ENCODE data around the gene PSMD13. TPM values are rescaled to one million over a fixed set of nuclear protein-coding genes. Genes with fewer than 3 reads are reported as not detected.
"Not testable (repeated sequence)": the region's sequence is repeated elsewhere in the genome, so short reads cannot be mapped to it uniquely, and the experiment has no call there.

Gene PSMD13
- polyA plus RNA-seq, 1 donor: 90.1 TPM

DNA sequence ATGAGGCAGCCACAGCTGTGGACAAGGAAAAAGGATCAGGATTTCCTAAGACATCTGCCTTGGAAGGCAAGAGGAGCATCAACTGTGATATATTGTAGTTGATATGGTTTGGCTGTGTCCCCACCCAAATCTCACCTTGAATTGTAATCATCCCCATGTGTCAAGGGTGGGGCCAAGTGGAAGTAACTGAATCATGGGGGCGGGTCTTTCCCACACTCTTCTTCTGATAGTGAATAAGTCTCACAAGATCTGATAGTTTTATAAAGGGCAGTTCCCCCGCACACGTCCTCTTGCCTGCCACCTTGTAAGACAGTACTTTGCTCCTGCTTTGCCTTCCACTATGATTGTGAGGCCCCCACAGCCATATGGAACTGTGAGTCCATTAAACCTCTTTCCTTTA is 19.1 kb upstream of the PSMD13 start:
- no peak for DNase-seq (ENCODE audit: low read depth)

DNA sequence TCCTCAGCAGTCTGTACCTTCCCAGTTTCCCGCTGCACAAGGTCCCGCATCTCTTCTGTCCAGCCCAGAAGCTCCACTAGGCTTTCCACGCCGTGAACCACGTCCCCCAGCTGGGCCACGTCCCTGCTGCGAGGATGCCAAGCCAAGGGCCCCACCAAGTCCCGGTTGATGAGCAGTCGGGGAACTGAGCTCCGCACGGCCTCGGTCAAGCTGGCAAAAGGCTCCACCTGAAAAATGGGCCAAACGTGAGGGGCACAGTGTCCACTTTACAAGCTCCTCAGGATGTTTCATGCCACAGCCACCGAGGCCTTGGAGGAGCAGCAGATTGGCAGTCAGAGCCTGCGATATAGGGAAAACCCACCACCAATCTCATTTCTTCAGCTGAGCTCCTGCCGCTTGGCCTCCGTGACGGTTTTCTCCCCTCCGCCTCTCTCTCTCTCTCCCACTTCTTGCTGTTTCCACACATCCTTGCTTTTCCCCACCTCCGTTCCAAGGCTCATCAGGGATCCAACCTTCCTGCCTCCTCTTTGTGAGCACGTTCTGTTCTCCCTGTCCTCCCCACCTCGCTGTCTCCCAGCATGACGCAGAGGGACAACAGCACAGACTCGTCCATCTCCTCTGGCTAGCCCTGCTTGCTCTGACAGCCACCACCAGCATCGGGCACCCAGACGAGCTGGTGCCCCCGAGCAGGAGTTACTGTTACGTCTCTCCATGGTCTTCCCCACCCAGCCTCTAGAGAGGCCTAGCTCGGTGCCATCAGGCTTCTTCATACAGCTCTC is 17.8 kb upstream of the PSMD13 start:
- no peak for DNase-seq (ENCODE audit: low read depth)

DNA sequence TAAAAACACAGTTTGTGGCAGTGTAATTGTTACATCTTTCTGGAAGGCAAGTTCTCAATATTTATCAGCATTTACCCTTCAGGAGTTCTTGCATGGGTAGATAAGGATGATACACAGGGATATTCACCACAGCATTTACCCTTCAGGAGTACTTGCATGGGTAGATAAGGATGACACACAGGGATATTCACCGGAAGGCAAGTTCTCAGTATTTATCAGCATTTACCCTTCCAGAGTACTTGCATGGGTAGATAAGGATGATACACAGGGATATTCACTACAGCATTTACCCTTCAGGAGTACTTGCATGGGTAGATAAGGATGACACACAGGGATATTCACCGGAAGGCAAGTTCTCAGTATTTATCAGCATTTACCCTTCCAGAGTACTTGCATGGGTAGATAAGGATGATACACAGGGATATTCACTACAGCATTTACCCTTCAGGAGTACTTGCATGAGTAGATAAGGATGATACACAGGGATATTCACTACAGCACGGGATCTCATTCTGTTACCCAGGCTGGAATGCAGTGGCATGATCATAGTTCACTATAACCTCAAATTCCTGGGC is 16.0 kb upstream of the PSMD13 start:
- DNase-seq (ENCODE audit: low read depth): not testable (repeated sequence)

DNA sequence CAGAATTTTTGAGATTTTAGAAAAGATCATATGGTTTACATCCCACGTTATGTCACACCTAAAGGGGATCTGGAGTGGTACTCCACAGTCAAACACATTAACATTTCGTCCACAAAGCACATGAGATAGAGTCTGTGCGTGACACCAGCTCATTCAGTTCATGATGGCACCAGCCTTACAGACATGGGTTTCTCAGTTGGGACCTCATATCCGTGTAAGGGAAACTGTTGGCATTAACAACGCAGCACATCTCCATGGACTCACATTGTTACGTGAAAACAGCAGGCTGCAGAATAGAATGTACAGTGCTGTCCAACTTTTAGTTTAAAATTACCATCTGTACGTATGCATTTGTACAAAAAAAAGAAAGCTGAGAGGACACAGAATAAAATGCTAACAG is 15.2 kb upstream of the PSMD13 start:
- DNase-seq (ENCODE audit: low read depth): no peak

DNA sequence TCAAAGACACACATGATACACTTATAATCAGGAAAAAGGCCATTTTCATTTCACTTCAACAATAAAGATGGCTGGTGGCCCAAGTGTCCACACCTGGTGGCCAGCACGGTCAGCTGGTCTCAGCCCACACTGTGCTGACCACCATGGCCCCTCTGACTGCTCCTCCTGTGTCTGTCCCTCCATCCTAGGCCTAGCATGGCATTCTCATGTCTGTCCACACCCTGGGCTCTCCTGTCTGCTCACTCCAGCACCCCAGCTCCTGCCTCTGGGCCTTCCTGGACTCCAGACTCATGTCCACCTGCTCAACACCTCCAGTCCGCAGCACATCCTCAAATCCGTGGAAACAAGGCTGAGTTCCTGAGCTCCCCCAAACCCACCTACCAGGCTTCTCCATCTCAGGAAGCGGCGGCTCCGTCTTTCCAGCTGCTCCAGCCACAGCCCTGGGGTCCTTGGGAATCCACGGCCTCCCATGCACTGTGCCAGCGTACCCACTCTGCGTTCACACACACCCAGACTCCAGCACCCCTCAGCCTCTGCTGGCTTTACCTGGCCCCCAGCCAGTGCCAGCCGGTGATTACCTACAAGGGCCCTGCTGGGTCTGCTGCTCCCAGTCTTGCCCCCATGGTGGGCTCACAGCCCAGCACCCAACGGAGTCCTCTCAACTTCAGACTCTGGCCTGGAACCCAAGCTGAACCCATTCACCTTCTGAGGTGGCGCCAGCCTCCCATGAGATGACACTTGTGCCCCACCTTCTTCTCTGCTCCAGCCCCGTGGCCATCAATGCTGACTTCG is 14.6 kb upstream of the PSMD13 start:
- no peak for DNase-seq (ENCODE audit: low read depth)

DNA sequence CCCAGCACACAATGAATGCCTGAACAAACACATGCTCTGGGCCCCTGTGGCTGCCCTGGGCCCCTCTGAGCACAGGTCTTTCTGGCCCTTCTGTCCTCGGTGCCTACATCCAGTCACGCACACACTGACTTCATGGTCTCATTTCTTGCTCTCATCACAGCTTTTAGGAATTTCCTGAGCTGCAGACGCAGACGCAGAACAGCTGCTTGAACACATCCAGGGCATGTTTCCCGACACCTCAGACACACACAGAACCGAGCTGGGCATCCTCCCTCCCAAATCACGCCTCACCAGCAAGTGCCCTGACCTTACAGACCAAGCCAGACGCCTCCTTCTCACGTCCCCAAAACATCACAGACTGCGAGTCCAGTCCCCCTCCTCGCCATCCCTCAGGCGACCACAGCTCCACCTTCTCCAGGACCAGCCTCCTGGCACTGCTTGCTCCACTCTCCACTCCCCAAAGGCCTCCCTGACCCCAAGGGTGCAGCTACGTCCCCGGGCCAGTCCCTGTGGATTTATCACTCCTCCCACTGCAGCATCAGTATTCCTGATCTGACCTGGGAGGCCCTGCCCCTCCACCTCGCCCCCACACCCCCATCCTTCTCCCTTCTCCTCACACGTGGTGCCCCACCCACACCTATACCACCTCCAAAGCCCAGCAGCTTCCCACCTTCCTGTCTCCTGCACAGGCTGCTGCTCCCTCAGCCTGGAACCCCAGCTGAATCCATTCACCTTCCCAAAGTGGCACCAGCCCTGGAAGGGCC is 13.6 kb upstream of the PSMD13 start:
- DNase-seq (ENCODE audit: low read depth): no peak

DNA sequence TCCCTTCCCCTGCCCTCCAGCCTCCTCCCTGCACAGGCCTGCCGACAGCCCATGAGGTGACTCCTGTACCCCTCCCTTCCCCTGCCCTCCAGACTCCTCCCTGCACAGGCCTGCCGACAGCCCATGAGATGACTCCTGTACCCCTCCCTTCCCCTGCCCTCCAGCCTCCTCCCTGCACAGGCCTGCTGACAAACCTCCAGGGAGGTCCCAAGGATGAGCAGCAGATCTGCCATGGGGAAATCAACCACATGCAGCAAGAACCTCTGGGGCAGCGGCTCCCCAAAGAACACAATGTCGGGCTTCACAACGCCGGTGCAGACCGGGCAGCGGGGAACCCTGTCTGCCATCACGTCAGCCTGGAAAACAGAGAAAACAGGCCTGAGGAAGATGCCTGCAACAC is 12.9 kb upstream of the PSMD13 start:
- DNase-seq (ENCODE audit: low read depth): no peak

DNA sequence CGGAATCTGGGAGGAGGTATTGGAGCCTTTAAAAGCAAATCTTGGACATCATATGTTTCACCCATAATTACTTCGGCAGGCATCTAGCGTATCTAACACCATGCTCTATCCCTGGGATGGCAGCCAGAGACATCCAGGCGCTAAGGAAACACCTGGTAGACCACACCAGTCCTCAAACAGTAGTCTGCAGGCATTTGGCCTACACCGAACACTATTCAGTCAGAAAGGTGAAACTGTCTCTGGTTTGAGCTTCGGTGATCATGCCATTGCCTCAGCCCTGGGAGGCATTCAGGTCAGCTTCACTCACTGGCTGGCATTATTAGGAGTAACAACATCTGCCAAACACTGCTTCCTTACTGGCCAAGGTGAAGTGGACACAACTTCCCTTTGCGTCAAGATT is 12.4 kb upstream of the PSMD13 start:
- no peak for DNase-seq (ENCODE audit: low read depth)

DNA sequence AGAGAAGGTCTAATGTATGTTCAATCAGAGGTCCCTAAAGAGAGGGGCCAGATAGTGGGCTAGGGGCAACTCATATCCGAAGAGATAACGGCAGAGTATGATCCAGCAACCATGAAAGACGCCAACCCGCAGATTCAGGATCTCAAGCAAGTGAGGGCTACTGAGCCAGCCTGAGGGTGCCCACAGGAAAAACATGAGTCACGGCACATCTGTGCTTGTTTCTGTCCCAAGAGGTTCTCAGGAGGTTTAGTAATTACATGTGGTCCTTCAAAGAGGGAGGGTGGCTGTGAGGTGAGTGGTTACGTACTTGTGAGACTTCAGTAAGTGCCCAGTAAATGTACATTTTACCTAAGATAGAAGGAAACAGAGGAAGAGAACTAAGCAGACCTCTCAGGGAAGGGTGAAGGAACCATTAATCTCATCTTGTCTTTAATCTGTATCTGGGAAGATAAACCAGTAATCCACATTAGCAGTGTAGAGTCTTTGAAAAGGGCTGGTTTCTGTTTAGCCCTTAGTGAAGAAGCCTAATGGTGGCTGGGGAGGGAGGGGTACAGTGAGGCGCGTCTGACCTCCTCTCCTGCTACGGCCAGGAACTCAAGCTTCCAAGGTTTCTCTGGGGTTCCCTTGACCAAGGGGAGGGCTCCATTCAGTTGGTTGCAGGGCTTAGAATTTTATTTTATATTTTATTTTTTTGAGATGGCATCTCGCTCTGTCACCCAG is 10.9 kb upstream of the PSMD13 start:
- DNase-seq (ENCODE audit: low read depth): no peak

DNA sequence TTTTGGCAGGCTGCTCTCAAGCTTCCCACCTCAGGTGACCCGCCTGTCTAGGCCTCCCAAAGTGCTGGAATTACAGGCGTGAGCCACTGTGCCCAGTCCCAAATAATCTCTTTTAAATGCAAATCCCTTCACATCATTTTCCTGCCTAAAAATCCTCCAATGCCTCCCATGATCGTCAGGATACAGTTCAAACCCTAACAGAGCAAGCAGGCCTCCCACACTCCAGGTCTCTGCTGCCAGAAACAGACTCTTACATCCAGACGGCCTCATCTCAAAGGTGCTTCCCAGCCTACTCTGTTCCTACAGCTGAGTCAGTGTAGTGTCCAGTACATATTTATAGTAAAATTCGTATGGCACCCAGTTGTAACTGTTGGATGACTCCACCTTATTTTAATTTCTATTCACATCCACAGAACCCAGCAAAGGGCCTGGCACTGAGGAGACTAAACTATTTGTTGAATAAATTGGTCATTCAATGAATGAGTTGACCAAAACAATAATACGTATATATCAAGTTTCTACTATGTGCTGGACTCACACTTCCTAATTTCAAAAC is 8.9 kb upstream of the PSMD13 start:
- DNase-seq (ENCODE audit: low read depth): no peak

DNA sequence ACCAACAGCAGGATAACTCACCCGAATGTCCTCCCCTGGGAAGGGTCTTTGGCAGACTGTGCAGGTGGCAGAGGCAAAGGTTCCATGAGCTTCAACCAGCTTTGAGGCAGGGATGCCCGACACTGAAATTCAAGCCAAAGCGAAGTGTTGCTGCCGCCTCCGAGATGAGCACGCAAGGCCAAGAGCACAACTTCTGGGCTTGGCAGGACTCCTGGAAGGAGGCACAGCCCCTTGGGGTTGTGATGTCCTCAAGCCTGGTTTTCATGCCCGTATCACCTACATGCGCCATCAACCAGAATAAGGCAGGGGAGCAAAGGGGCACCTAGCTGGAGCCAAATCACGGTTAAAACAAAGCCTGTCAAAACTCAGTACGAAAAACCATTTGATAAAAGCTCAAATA is 6.3 kb upstream of the PSMD13 start:
- DNase-seq (ENCODE audit: low read depth): no peak

DNA sequence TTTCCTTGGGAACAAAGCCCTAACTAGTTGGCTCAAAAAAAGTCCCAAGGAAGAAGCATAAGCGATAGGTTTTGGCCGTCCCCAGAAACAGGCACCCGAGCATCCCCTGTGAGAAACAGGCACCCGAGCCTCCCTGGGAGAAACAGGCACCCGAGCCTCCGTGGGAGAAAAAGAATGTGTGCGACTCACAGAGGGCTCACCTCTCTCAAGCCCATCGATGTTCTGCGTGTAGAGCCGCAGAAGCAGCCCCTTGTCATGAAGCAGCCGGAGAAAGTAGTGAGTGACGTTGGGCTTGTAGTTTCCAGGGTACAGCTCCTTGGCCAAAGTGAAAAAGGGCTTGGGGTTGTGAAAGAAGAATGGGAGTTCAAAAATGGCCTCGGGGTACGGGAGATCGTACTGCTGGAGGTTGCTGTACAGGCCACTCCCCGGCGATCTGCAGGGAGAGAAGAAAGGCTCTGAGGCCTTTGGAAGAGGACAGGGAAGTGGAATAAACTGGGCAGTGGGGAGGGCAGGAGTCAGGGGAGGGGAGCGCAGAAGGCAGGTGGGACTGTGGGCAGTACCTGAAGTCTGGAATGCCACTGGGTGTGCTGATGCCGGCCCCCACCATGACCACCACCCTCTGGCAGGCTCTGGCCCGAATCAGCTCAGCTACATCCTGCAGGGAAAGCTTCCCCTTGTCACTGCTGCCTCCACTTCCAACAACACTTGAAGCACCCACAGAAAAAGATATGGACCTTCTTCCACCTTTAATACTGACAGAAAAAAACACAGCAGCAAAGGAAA is 3.8 kb upstream of the PSMD13 start:
- DNase-seq (ENCODE audit: low read depth): no peak

DNA sequence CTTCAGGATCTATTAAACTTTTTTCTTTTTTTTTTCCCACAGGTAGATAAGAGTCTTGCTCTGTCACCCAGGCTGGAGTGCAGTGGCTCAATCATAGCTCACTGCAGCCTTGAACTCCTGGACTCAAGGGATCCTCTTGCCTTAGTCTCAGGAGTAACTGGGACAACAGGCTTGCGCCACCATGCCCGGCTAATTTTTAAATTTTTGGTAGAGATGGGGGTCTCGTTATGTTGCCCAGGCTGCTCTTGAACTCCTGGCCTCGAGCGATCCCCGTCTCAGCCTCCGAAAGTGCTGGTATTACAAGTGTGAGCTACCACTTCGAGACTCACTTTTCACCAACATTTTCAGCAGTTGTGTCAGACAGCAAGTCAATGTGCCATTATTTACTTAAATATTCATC is 1.6 kb upstream of the PSMD13 start:
- no peak for DNase-seq (ENCODE audit: low read depth)

DNA sequence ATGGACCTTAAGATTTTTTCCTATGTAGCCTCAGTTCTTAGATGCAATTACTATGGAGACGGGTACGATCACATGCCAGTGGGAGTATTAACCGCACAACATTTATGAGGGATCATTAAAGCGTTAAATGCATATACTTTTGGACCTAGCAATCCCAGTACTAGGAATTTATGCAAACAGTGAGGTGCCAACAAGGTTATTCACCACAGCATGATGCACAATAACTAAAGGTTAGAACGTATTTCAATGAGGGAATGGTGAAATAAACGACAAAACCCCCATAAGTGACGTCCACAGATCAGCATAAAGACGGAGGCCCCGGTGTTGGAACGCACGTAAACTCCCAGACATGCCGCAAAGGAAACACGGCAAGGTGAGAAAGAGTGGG is 1.2 kb upstream of the PSMD13 start:
- DNase-seq (ENCODE audit: low read depth): no peak

DNA sequence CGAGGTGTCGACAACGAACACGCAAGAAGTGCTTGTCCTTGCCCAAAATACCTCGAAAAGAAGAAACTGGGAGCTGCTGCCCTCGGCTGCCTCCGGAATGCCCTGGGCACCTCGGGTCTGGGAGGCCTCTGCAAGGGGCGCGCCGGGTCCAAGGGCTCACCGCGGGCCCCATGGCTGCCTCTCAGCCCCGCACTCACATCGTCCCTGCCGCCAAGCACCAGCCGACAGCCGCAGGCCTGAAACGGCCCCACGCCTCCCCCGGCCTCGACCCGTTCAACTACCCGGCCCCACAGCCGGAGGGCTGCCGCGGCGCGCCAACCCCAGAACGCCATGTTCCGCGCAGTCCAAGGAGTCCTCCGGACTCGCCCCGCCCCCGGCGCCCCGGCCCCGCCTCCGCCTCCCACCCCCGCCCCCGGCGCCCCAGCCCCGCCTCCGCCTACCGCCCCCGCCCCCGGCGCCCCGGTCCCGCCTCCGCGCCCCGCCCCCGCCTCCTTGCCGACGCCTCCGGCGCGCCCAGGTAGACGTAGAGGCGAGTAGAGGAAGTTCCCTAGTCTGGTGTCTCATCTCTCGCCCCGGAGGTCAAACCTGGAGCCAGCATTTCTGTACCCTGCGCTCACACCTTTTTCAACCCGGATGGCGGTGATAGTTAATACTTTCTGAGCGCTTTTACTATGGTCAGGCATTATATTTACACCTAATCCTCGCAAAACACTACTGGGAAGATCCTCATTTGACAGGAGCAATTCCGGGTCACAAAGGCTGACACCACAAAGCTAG is 591 bp upstream of the PSMD13 start, which contains the start of gene SIRT3:
Gene SIRT3, minus strand, starts transcription at position 346 of the 777 bp plus-strand sequence. Its CDS starts 14 bp downstream, at position 332.
- peak; percentile 46 for DNase-seq (ENCODE audit: low read depth)

DNA sequence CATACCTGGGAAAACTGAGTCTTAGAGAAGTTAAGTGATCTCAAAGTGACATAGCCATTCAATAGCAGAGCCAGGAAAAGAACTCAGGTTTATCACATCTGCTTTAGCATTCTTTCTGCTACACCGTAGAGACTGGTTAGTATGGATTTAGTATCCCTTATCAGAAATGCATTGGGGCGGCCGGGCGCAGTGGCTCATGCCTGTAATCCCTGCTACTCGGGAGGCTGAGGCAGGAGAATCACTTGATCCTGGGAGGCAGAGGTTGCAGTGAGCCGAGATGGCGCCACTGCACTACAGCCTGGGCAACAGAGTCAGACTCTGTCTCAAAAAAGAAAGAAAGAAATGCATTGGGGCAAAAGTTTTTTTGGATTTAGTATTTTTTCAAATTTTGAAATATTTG is 1.6 kb downstream of the PSMD13 start:
- not testable (repeated sequence) for DNase-seq (ENCODE audit: low read depth)

DNA sequence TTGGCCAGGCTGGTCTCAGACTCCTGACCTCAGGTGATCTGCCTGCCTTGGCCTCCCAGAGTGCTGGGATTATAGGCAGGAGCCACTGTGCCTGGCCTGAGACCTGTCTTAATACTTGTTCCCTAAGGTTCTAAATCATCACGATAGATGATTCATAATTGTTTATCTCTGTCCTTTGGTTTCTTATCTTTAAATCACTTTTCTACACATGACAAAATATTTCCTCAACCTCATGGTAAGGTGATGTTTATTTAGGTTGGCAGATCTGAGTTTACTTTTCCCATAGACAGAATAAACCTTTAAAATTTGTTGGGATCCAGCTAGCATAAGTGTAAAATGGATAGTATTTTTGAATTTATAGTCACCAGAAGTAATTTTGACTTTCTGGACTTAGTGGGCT is 3.5 kb downstream of the PSMD13 start:
- no peak for DNase-seq (ENCODE audit: low read depth)

DNA sequence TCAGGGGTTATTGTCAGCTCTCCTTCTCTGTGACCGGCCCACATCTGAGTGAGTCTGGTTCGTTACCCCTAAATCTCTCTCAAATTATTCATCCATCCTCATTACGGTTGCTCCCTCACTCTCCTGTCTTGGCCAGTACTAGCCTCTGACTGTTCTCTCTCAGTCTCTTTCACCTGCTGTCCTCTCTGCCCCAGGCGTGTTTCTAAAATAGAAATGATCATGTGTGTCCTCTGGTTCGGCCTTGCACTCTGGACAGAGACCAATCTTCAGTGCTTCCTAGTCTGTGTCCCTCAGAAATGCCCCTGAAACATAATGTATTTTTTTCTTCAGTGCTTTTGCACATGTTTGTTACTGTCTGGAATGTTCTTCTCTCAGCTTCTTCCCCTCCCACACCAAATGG is 4.9 kb downstream of the PSMD13 start:
- DNase-seq (ENCODE audit: low read depth): no peak

DNA sequence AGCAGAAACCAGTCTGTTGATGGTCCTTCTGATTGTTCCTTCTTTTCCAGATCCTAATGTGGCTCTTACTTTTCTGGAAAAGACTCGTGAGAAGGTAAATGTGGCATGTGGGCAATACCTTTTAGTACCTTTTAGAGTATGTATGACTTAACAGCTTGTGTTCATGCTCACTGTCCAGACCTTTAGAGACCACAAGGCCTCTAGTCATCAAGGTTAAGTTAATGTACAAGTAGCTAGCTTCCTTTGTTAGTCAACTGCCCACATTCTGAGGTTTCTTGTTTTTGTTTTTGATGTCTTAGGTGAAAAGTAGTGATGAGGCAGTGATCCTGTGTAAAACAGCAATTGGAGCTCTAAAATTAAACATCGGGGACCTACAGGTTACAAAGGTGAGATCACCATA is 7.6 kb downstream of the PSMD13 start:
- no peak for DNase-seq (ENCODE audit: low read depth)

Data from forelimb muscle (tissue), 1 donor.